ENCODE data around the gene MUSTN1.

MUSTN1 gene

DNA sequence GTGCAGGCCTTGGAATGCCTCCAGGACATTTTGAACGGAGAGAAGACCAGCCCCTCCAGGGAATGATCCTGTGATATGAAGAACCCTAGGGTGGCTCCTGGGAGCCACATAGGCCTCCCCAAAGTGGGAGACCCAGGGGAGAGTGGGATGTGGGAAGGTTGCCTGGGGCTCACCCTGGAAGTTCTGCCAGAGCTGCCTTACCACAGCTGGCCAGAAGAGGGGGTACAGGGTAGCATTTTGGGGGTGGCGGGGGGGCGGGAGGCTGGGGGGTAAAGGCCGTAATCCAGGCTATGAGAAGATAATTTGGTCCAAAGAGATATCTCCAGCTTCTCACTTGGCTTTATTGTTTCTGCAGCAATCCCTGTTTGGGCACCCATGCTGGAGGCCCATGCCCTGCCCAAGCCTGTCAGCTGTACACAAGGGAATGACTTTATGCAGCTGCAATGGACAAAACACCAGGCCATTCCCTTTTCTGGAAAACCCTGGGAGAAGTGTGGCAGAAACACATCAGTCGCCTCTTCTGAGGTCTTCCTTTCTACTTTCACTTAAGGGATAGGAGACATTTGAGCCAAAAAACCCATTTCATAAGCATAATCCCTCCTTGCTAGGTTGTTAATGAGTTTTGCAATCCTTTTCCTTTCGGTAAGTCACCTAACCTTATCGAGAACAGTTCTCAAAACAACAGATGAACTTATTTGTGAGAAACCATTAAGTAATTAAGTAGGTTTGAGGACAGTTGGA, 11.0 kb upstream of the MUSTN1 start:
- in situ Hi-C loops (cut with HindIII; ENCODE audit: low pct_ligation_motif_present, low sequenced_read_pairs) = no loop called here
- Histone ChIP-seq H3K27me3 (replicated peaks) (no peaks in the 10 kb centered on the region), H3K36me3 (replicated peaks) (peaks cover 6% of the 10 kb centered on the region), H3K27ac (no peak overlapping the region), H3K4me3 (ENCODE audit: low read depth, low read length) (no peak overlapping the region)
- TF ChIP-seq CTCF (IDR thresholded peaks at IDR 0.05; ENCODE audit: low read depth, low read length, missing control alignments) = peak; percentile 59
- no peak for DNase-seq

DNA sequence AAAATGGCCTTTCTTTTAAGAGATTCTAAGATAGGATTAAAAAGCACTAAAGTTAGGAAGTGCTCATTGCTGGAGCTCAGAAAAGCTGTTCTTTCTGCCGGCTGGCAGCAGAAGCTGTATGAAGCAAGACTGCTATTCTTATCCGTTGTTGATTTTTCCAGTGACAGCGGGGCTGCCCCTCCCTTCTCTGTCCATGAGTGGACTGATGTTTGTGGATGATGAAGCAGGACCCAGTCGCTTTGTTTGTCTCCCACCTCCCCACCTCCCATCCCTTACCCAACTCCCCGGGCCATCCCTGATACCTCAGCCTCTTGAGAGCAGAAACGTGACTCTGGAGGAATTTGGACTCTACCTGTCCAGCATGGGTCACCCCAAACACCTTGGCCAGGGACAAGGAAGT, 10.3 kb upstream of the MUSTN1 start:
- no peak overlapping the region for H3K27ac ChIP-seq
- H3K36me3 ChIP-seq (replicated peaks) = peaks cover 6% of the 10 kb centered on the region
- in situ Hi-C loops (cut with HindIII; ENCODE audit: low pct_ligation_motif_present, low sequenced_read_pairs) = no loop called here
- no peaks in the 10 kb centered on the region for H3K27me3 ChIP-seq (replicated peaks)
- TF ChIP-seq CTCF (IDR thresholded peaks at IDR 0.05; ENCODE audit: low read depth, low read length, missing control alignments) = no peak
- no peak overlapping the region for H3K4me3 ChIP-seq (ENCODE audit: low read depth, low read length)
- peak; percentile 31 for DNase-seq

DNA sequence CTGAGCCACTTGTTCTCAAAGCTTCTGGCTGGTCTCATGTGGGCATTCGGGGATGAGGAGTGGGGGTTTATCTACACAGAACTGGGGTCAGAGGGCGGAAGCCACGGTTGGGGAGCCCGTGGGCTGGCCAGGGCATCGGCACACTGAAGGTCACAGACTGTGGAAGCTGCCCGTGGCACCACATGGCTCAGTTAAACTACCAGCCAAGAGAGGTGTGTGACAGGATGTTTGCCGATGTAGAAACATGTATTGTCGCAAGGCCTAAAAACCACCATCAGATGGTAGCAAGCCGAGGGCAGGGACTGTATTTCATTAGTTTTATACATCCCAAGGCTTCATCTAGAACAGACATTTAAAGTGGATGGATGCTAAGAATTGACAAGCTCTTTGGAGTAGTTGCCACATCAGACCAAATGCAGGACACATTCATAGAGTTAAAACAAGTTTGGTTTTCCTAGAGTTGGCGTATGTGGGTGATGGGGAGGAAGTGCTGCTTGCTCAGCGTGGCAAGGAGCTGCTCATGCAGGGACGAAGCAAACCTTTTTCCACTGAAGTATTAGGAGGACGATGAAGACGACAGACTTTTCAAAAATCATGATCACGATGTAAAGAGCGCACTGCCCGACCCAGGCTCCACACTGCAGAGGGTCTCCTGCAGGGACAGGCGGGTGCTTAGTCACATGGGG, 9.6 kb upstream of the MUSTN1 start:
- DNase-seq = no peak
- H3K36me3 ChIP-seq (replicated peaks) = peaks cover 4% of the 10 kb centered on the region
- no peak for TF ChIP-seq CTCF (IDR thresholded peaks at IDR 0.05; ENCODE audit: low read depth, low read length, missing control alignments)
- no peak overlapping the region for H3K27ac ChIP-seq
- no peak overlapping the region for H3K4me3 ChIP-seq (ENCODE audit: low read depth, low read length)
- in situ Hi-C loops (cut with HindIII; ENCODE audit: low pct_ligation_motif_present, low sequenced_read_pairs) = no loop called here
- no peaks in the 10 kb centered on the region for H3K27me3 ChIP-seq (replicated peaks)

DNA sequence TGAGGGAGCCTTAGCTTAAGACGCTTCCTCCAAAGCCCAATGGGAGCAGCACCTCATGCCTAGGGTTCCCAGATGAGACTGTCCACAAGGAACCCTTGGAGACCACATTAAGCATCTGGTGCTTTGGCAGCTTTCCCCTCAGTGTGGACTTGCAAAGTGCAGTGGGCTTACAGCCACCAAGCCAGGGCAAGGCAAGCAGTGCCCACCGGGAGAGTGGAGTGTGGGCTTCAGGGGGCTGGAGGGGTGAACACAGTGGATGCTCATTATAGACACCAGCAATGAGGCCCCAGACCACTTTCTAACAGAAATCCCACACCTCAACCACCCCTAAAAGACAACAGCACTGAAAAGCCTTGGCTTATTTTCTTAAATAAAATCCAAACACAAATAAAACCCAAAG, 9.1 kb upstream of the MUSTN1 start:
- H3K27ac ChIP-seq = no peak overlapping the region
- H3K36me3 ChIP-seq (replicated peaks) = no peaks in the 10 kb centered on the region
- DNase-seq = no peak
- H3K27me3 ChIP-seq (replicated peaks) = no peaks in the 10 kb centered on the region
- in situ Hi-C loops (cut with HindIII; ENCODE audit: low pct_ligation_motif_present, low sequenced_read_pairs) = no loop called here
- no peak for TF ChIP-seq CTCF (IDR thresholded peaks at IDR 0.05; ENCODE audit: low read depth, low read length, missing control alignments)
- no peak overlapping the region for H3K4me3 ChIP-seq (ENCODE audit: low read depth, low read length)

DNA sequence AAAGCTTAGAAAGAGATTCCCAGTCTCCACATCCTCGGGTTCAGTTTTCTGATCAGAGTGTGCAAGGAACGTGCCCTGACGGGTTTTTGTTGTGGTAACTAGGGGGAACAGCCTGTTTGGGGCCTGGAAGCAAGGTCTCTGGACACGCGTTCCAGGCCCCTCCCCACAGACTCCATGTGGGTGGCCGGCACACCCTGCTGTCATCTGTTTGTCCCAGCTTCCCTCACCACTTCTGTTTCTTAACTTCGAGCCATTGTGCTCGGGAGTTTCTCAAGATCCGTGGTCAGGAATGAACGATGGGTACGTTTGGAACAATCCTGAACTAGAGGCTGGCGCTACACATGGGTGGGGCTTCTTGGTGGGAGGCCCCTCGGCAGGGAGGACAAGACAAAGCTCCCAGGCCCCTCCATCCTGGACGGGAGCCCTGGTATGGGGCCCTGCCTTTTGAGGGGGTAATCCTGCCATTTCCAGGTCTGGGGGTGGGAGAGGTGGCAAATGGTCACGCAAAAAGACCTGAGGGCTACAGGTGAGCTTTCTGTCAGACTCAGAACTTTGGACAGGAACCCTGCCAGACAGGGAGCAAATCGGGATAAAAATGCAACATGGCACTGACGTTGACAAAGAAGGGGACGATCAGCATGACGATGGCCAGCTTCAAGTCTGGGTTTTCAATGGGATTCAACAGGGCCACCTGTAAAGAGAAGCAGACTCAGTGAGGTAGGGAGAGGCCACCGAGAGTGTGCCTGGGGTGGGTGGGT, 8.5 kb upstream of the MUSTN1 start:
- in situ Hi-C loops (cut with HindIII; ENCODE audit: low pct_ligation_motif_present, low sequenced_read_pairs) = no loop called here
- no peak overlapping the region for H3K4me3 ChIP-seq (ENCODE audit: low read depth, low read length)
- no peaks in the 10 kb centered on the region for H3K36me3 ChIP-seq (replicated peaks)
- DNase-seq = no peak
- H3K27me3 ChIP-seq (replicated peaks) = no peaks in the 10 kb centered on the region
- no peak for TF ChIP-seq CTCF (IDR thresholded peaks at IDR 0.05; ENCODE audit: low read depth, low read length, missing control alignments)
- no peak overlapping the region for H3K27ac ChIP-seq

All from brain microvascular endothelial cell (primary cell).